Stomach (tissue), 9 donors: ENCODE data around the gene KRTAP10-5. TPM values are rescaled to one million over a fixed set of nuclear protein-coding genes. Genes with fewer than 3 reads are reported as not detected.

Experiments
- DNase-seq, 2 donors: peaks; one replicate each; pipeline versions ENCODE4 v3.0.0 to v3.0.0-alpha.2; 2013 to 2019
- H3K27ac ChIP-seq, 5 donors: fragments of 200-600 bp in 4 of 5; sonication (generic) in 4 of 5; one replicate each; pipeline ENCODE4 v1.5.1; 2013 to 2019; ENCODE audit warnings: mild to moderate bottlenecking in 1 of 5, moderate library complexity in 1 of 5
- H3K27me3 ChIP-seq, 3 donors: fragments of 200-600 bp; sonication (generic); one replicate each; pipeline ENCODE4 v1.5.1; 2017 to 2019; ENCODE audit warnings: mixed run types in 1 of 3
- H3K36me3 ChIP-seq, 4 donors: fragments of 200-600 bp; sonication (generic); 1 replicate in 3 of 4; 2 replicates in 1 of 4; pipeline ENCODE4 v1.5.1; 2016 to 2019
- H3K4me1 ChIP-seq, 4 donors: fragments of 200-600 bp; sonication (generic); one replicate each; pipeline ENCODE4 v1.5.1; 2016 to 2019
- H3K4me3 ChIP-seq, 4 donors: fragments of 200-600 bp; sonication (generic) in 3 of 4; one replicate each; pipeline ENCODE4 v1.5.1; 2016 to 2019; ENCODE audit warnings: mild to moderate bottlenecking in 1 of 4
- H3K9me3 ChIP-seq, 4 donors: fragments of 200-600 bp; sonication (generic); one replicate each; pipeline ENCODE4 v1.5.1; 2016 to 2019
- CTCF ChIP-seq, 7 experiments: fragments of 450-650 bp in 4 of 7; fragments of 200-600 bp in 3 of 7; sonication (generic) in 3 of 7; IDR thresholded peaks; one replicate each; pipeline ENCODE4 v1.5.1; 2016 to 2019; ENCODE audit warnings: antibody characterized with exemption in 7 of 7, control low read depth in 2 of 7, mild to moderate bottlenecking in 1 of 7
- EP300 ChIP-seq: sonication (generic); formaldehyde crosslinking; IDR thresholded peaks from one replicate; pipeline ENCODE4 v1.6.1; 2017; ENCODE audit warnings: antibody characterized with exemption
- POLR2A ChIP-seq, 4 donors: fragments of 450-650 bp; IDR thresholded peaks; one replicate each; pipeline ENCODE4 v1.6.1; 2016; ENCODE audit warnings: antibody characterized with exemption in 4 of 4, control low read depth in 2 of 4, mild to moderate bottlenecking in 1 of 4, moderate library complexity in 1 of 4
- POLR2AphosphoS5 ChIP-seq, 3 donors: sonication (generic); formaldehyde crosslinking; IDR thresholded peaks; one replicate each; pipeline ENCODE4 v1.6.1; 2016; ENCODE audit warnings: antibody characterized with exemption in 3 of 3
- WGBS, 5 donors: extraction: QIAGEN DNeasy Blood & Tissue Kit in 3 of 5; methylation state at CpG; one replicate each; pipeline versions ENCODE4 v1.1.5 to v1.1.7; 2013 to 2018; 5-methylcytosine and 5-hydroxymethylcytosine counted together
- intact Hi-C: fragments of 100-400 bp; cut with DNase I; formaldehyde crosslinking; loops from one replicate; pipeline ENCODE4 v1.15.1; 2023; ENCODE audit warnings: low total_unique reads
- polyA plus RNA-seq, 3 donors: library from polyadenylated mRNA; stranded (reverse); fragments of 200-250 nt; gene quantifications; one replicate each; pipeline ENCODE4 v1.2.3, GENCODE V29; 2013
- total RNA-seq, 5 donors: library from RNA; depleted of rRNA; stranded (reverse); fragments of >200 nt; gene quantifications; one replicate each; pipeline versions ENCODE4 v1.1.0 to v1.2.3, GENCODE V29; 2014 to 2016
- donor health status: healthy with polysubstance abuse.
- donor health status: Bipolar disorder and iron deficiency.
- donor health status: healthy.

KRTAP10-5 gene
- total and polyA plus RNA-seq, 8 donors = 0.10 TPM; not detected in 7

- intact Hi-C loops = no loop called here
- DNase-seq = no peak
- peaks cover 0 to 19% (median 10%) of the 10 kb centered on the region in 4 donors for H3K4me1 ChIP-seq
- H3K27me3 ChIP-seq = peaks cover 0 to 47% (median 5%) of the 10 kb centered on the region in 3 donors
- TF ChIP-seq CTCF (IDR thresholded peaks at IDR 0.05) = no peak
- no peak for TF ChIP-seq POLR2A (IDR thresholded peaks at IDR 0.05)
- no peak for TF ChIP-seq POLR2AphosphoS5 (IDR thresholded peaks at IDR 0.05)
- TF ChIP-seq EP300 = no peak
- 92 to 95% (median 93%) methylated on average over 30 to 40 of the region's 40 CpGs for WGBS, 5 donors
- H3K9me3 ChIP-seq = peaks cover 0 to 24% (median 20%) of the 10 kb centered on the region in 4 donors
- no peak overlapping the region for H3K27ac ChIP-seq
- H3K36me3 ChIP-seq = no peaks in the 10 kb centered on the region
- H3K4me3 ChIP-seq = no peak overlapping the region
These were observed 8.3 kb downstream of the KRTAP10-5 start for GRCh38 chr21:44571844-44572782.

- H3K4me3 ChIP-seq = no peak overlapping the region
- H3K36me3 ChIP-seq = no peaks in the 10 kb centered on the region
- peaks cover 0 to 19% (median 10%) of the 10 kb centered on the region in 4 donors for H3K4me1 ChIP-seq
- H3K9me3 ChIP-seq = peaks cover 0 to 16% (median 12%) of the 10 kb centered on the region in 4 donors
- intact Hi-C loops = no loop called here
- H3K27ac ChIP-seq = no peak overlapping the region
- TF ChIP-seq POLR2AphosphoS5 (IDR thresholded peaks at IDR 0.05) (no peak), POLR2A (IDR thresholded peaks at IDR 0.05) (no peak), CTCF (IDR thresholded peaks at IDR 0.05) (no peak), EP300 (no peak)
- 65 to 88% (median 81%) methylated on average over 4 of the region's 4 CpGs for WGBS, 5 donors
- peaks cover 0 to 47% (median 5%) of the 10 kb centered on the region in 3 donors for H3K27me3 ChIP-seq
- DNase-seq = no peak
These were observed 9.1 kb downstream of the KRTAP10-5 start for GRCh38 chr21:44571296-44571695.

GRCh38 chr21:44569861-44570517 lies 10.4 kb downstream of the KRTAP10-5 start:
- H3K4me3 ChIP-seq = no peak overlapping the region
- intact Hi-C loops = no loop called here
- peaks cover 0 to 42% (median 5%) of the 10 kb centered on the region in 3 donors for H3K27me3 ChIP-seq
- no peak for TF ChIP-seq POLR2A (IDR thresholded peaks at IDR 0.05)
- TF ChIP-seq CTCF (IDR thresholded peaks at IDR 0.05) = no peak
- no peak for TF ChIP-seq POLR2AphosphoS5 (IDR thresholded peaks at IDR 0.05)
- no peak for TF ChIP-seq EP300
- DNase-seq = no peak
- WGBS, 5 donors = 65 to 90% (median 78%) methylated on average over 4 to 12 of the region's 12 CpGs
- no peaks in the 10 kb centered on the region for H3K36me3 ChIP-seq
- H3K27ac ChIP-seq = no peak overlapping the region
- H3K4me1 ChIP-seq = peaks cover 0 to 17% (median 9%) of the 10 kb centered on the region in 4 donors
- peaks cover 0 to 9% (median 8%) of the 10 kb centered on the region in 4 donors for H3K9me3 ChIP-seq
